Tibial nerve (tissue), 4 donors: ENCODE data around the gene CLOCK.

Experiments used
- EP300 ChIP-seq, 2 donors: sonication (generic); formaldehyde crosslinking; IDR thresholded peaks; one replicate each; pipeline ENCODE4 v1.6.1; 2017; ENCODE audit warnings: antibody characterized with exemption in 2 of 2, mild to moderate bottlenecking in 1 of 2
- POLR2A ChIP-seq, 2 donors: fragments of 450-650 bp; IDR thresholded peaks; one replicate each; pipeline ENCODE4 v1.6.1; 2017; ENCODE audit warnings: antibody characterized with exemption in 2 of 2, mild to moderate bottlenecking in 2 of 2, moderate library complexity in 2 of 2
- TF ChIP-seq, protein P1 (sequence below), 5 experiments: fragments of 200-600 bp in 3 of 5; fragments of 450-650 bp in 2 of 5; sonication (generic) in 3 of 5; IDR thresholded peaks; one replicate each; pipeline ENCODE4 v1.5.1; 2016 to 2019; ENCODE audit warnings: antibody characterized with exemption in 5 of 5, mild to moderate bottlenecking in 3 of 5, moderate library complexity in 2 of 5

DNA sequence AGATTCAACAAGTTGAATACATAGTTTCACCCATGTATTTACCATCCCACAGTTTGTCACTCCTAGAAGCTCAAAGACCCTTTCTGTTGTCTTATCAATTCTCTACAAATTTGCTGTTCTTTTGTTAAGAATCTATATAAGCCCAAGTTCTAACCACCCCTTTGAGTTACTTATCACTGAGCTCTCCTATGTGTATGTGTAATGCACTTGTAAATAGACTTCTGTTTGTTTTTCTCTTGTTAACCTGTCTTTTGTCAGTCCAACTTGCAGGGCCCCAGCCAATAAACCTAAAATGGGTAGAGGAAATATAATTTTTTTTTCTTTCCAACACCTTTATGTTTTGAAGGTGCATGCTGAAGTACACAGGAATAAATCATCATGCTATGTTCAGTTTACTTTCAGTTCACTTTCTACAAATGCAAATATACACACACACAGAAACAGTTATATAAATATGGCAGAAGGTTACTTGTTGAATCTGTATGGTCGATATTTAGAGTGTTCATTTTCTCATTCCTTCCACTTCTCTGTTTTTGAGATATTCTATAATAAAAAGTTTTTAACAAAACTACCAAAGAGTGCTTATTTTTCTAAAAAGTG is 22.3 kb upstream of the CLOCK start:
- no peak for TF ChIP-seq POLR2A (IDR thresholded peaks at IDR 0.05)
- TF ChIP-seq, protein P1, sequence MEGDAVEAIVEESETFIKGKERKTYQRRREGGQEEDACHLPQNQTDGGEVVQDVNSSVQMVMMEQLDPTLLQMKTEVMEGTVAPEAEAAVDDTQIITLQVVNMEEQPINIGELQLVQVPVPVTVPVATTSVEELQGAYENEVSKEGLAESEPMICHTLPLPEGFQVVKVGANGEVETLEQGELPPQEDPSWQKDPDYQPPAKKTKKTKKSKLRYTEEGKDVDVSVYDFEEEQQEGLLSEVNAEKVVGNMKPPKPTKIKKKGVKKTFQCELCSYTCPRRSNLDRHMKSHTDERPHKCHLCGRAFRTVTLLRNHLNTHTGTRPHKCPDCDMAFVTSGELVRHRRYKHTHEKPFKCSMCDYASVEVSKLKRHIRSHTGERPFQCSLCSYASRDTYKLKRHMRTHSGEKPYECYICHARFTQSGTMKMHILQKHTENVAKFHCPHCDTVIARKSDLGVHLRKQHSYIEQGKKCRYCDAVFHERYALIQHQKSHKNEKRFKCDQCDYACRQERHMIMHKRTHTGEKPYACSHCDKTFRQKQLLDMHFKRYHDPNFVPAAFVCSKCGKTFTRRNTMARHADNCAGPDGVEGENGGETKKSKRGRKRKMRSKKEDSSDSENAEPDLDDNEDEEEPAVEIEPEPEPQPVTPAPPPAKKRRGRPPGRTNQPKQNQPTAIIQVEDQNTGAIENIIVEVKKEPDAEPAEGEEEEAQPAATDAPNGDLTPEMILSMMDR (IDR thresholded peaks at IDR 0.05): no peak
- no peak for TF ChIP-seq EP300 (IDR thresholded peaks at IDR 0.05)
